Activated CD8-positive, alpha-beta T cell treated with anti-CD3 and anti-CD28 coated beads, Interleukin-2, amount 10 ng/mL, durations not matched to agents 7 days and 5 days (primary cell): ENCODE data around the gene TRIM45. TPM values are rescaled to one million over a fixed set of nuclear protein-coding genes. Genes with fewer than 3 reads are reported as not detected.
"Not testable (repeated sequence)": the region's sequence is repeated elsewhere in the genome, so short reads cannot be mapped to it uniquely, and the experiment has no call there.

Experiments used
- ATAC-seq: fragments of 150-1000 bp; cut with Tn5 transposase; one replicate; pipeline ENCODE4 v1.10.0; 2021; ENCODE audit warnings: moderate library complexity
- CTCF ChIA-PET: fragments of 350-600 bp; sonication (Branson Sonifier 250); formaldehyde crosslinking; loops from one replicate; lab custom pipeline; 2021; ENCODE audit warnings: antibody characterized with exemption; lab: Charles Lee
- POLR2A ChIA-PET: fragments of 350-600 bp; sonication (Branson Sonifier 250); formaldehyde crosslinking; loops from one replicate; lab custom pipeline; 2021; ENCODE audit warnings: antibody characterized with exemption; lab: Charles Lee
- DNase-seq: peaks from one replicate; pipeline ENCODE4 v3.0.0-alpha.2; 2020
- H3K27ac Mint-ChIP-seq: one replicate; pipeline ENCODE4 v1.8.0; 2021; ENCODE audit warnings: mild to moderate bottlenecking, mixed read lengths
- H3K27me3 Mint-ChIP-seq: one replicate; pipeline ENCODE4 v1.8.0; 2021; ENCODE audit warnings: low read depth, mixed read lengths
- H3K36me3 Mint-ChIP-seq: one replicate; pipeline ENCODE4 v1.8.0; 2021; ENCODE audit warnings: low read depth, mixed read lengths
- H3K4me1 Mint-ChIP-seq: one replicate; pipeline ENCODE4 v1.8.0; 2021; ENCODE audit warnings: low read depth, mixed read lengths
- H3K4me3 Mint-ChIP-seq: one replicate; pipeline ENCODE4 v1.8.0; 2021; ENCODE audit warnings: mild to moderate bottlenecking, mixed read lengths
- H3K9me3 Mint-ChIP-seq: one replicate; pipeline ENCODE4 v1.8.0; 2022; ENCODE audit warnings: mixed read lengths; ENCODE audit not compliant: insufficient read depth
- total RNA-seq, 2 experiments: library from RNA; stranded (reverse); gene quantifications; one replicate each; pipeline ENCODE4 v1.2.3, GENCODE V29; 2021

TRIM45 gene
- total RNA-seq, 2 experiments from 2014 or later = 0.44 to 0.87 TPM

DNA sequence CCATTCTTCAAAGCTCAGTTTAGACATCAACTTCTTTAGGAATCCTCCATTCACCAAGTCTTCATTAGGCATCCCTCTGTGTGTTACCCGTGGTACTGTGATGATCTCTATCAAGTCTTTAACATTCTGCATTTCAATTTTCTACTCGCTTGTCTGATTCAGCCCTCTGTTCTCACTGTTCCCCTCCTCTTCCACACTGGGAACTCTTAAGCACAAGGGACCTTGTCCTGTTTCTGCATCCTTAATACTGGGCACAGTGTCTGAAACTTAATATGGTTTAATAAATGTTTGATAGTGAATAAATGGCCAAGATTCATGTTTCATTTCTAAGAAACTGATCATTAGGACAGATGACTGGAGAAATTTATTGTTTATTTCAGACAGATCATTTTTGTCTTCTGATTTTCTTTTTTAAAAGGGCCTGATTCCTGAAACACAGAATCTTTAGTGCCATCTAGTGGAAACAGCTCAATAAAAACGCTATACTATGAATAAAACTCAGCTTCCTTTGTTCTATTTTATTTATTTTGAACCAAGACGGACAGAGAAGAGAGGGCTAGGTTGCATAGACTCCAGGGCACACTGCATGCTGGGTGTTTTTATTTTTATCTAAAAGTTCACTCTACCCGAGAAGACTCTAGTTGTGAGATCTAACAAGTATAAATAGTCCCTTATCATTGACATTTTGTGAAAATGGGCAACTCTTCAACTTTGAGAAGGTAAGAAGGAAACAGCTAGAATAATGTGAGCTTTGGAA lies 7.0 kb upstream of the TRIM45 start:
- Mint-ChIP-seq H3K9me3 (no peaks in the 10 kb centered on the region), H3K27ac (no peak overlapping the region)

DNA sequence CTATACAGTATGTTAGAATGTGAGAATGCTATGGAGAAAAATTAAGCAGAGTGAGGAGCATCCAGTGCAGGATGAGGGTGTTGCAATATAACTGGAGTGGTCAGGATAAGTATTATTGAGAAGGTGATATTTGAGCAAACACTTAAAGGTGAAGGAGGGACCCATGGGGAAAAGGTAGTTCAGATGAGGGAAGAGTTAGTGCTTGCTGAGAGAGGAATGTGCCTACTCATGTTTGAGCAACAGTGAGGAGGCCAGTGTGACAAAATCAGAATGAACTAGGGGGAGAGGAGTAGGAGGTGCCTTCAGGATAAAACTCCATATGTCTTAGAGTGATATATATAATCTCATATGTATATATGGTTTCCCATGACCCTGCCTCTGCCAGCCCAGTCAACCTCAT lies 6.2 kb upstream of the TRIM45 start:
- ChIA-PET POLR2A (no interaction called here), CTCF (interaction anchor here (0.6 to 3.7 kb wide), 15 partner anchors 9 to 628 kb away, joined by 3 to 46 read pairs (median 8); partner anchors contain the start of gene TTF2)
- H3K36me3 Mint-ChIP-seq = no peaks in the 10 kb centered on the region
- no peak overlapping the region for H3K27ac Mint-ChIP-seq
- H3K4me3 Mint-ChIP-seq = no peak overlapping the region
- no peaks in the 10 kb centered on the region for H3K4me1 Mint-ChIP-seq
- H3K27me3 Mint-ChIP-seq = peaks cover 20% of the 10 kb centered on the region
- ATAC-seq (no peak), DNase-seq (no peak)
- H3K9me3 Mint-ChIP-seq = no peaks in the 10 kb centered on the region

More for the DNA sequence above, 7.0 kb upstream of the TRIM45 start:
- ChIA-PET CTCF (interaction anchor here (0.7 to 3.7 kb wide), 37 partner anchors 9 to 990 kb away, joined by 3 to 46 read pairs (median 4); partner anchors contain the start of gene TTF2), POLR2A (interaction anchor here (1.5 kb wide), 1 partner anchor 68 kb away, joined by 8 read pairs; the partner anchor contains the start of gene TTF2)
- no peaks in the 10 kb centered on the region for H3K36me3 Mint-ChIP-seq
- ATAC-seq = no peak
- no peak for DNase-seq
- peaks cover 19% of the 10 kb centered on the region for H3K27me3 Mint-ChIP-seq
- no peaks in the 10 kb centered on the region for H3K4me1 Mint-ChIP-seq
- H3K4me3 Mint-ChIP-seq = no peak overlapping the region

DNA sequence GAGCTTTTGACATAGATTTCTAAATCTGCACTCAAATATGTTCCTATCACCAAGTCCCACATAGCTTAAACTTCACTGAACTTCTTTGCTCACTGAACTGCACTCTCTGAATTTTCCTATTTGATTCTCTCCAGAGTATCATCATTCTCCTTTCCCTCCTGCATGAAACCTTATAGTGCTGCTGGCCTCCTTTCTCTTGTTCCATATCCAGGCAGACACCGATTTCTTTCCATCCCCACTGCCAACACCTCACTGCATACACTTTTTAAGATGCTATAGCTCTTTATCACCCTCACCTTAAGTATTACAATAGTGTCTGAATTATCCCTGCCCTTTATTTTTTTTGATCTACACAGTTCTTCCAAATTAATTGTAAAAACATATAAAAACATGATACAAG lies 3.1 kb upstream of the TRIM45 start:
- POLR2A ChIA-PET = no interaction called here
- Mint-ChIP-seq H3K4me1 (peaks cover 6% of the 10 kb centered on the region), H3K4me3 (no peak overlapping the region), H3K36me3 (no peaks in the 10 kb centered on the region), H3K9me3 (no peaks in the 10 kb centered on the region), H3K27me3 (peaks cover 25% of the 10 kb centered on the region), H3K27ac (no peak overlapping the region)
- DNase-seq (no peak), ATAC-seq (no peak)
- CTCF ChIA-PET = interaction anchor here (0.7 to 1.6 kb wide), 2 partner anchors 53 to 64 kb away, joined by 3 read pairs; partner anchors contain the start of gene TTF2

DNA sequence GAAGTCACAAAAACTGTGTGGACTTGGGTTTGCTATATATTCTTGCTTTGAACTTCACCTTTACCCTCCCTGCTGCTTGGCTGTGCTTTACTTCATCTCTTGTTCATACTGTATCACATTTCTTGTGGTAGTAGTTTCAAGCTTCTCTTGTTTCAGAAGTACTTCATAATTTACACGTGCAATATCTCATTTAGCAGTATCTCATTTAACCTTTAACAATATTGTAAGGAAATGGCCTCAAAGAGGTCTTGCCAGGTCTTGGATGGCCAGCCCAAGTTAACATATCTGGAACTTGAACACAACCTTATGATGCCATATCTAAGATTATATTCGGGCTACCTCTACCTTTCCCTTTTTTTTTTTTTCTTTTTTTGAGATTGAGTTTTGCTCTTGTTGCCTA lies 1.7 kb upstream of the TRIM45 start:
- POLR2A ChIA-PET = no interaction called here

DNA sequence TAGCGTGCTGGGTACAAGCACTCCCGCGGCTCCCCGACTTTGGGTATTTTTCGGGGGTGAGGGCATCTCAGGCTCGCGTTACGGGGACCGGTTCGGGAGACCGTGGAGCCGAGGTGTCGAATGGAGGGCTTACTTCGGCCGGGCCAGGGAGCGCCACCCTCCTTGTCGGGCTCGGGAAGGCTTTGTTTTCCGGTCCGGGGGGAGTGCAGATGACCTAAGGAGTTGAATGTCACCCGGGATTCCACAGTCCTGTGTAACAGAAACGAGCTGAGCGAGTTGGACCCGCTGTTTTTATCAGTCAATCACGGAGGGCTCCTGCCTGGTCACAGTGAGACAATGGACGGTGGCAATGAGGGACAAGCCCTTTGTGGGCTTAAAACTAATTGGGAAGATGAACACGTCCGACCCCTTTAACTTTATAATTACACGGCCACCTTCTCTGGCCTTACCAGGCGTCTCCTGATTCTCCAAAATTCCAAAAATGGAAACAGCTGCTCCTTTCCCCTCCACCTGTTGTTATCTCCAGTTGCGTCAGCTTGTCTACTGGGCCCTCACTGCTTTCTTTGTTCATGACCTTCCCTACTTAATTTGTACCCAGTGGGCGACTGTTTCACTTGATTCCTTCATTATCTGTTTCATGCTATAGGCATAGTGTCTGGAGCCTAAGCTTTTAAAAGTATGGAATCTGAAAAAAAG lies 929 bp upstream of the TRIM45 start:
- ChIA-PET POLR2A (no interaction called here), CTCF (interaction anchor here (0.8 to 2.8 kb wide), 7 partner anchors 10 to 806 kb away, joined by 3 to 12 read pairs (median 5); partner anchors contain the start of gene TTF2)
- no peak for DNase-seq

More for the DNA sequence above, 1.7 kb upstream of the TRIM45 start:
- Mint-ChIP-seq H3K36me3 (no peaks in the 10 kb centered on the region), H3K4me3 (no peak overlapping the region), H3K27me3 (peaks cover 24% of the 10 kb centered on the region), H3K4me1 (peaks cover 6% of the 10 kb centered on the region), H3K9me3 (no peaks in the 10 kb centered on the region), H3K27ac (no peak overlapping the region)
- DNase-seq (no peak), ATAC-seq (no peak)
- CTCF ChIA-PET = interaction anchor here (1.0 to 2.1 kb wide), 5 partner anchors 9 to 549 kb away, joined by 3 to 7 read pairs (median 5); partner anchors contain the start of gene TTF2

DNA sequence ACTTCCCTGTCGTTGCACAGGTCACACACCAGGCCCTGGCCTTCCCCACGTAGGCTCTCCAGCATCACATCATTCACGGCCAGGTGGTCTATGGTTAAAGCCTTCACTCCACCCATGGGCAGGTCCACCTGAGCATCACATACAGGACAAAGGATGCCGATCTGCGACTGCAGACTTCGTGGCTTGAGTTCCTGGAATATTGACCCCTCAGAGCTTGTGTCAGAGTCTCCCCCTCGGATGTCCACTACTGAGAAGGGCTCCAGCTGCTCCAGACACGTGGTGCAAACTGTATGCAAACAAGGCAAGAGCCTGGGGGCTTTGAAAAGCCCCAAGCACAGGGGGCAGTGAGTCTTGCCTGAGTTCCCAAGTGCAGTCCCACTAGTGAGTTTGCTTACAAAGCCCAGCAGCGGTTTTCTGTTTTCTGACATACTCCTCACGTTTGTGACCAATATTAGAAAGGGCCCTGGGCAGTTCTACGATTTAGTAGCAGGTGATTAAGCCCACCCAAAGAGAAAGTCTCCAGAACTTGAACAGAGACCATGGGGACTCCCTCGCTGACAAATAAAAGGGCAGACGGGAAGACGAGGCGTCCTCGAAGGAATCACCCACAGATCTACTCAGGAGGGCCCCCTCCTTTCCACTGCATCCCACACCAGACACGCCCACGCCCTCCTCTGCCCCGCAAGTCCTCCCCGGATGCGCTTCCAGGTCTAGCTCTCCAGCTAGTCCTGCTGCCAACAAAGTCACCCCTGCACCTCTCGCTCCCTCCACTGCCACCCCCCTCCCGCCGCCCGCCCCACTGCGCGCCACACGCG lies 568 bp downstream of the TRIM45 start:
- no peaks in the 10 kb centered on the region for H3K9me3 Mint-ChIP-seq
- H3K27me3 Mint-ChIP-seq = peaks cover 13% of the 10 kb centered on the region
- no peak for DNase-seq
- no peak for ATAC-seq
- no peaks in the 10 kb centered on the region for H3K36me3 Mint-ChIP-seq
- ChIA-PET CTCF (interaction anchor here (0.8 to 2.8 kb wide), 3 partner anchors 51 to 404 kb away, joined by 3 to 12 read pairs (median 3); no protein-coding TSS in a partner anchor), POLR2A (interaction anchor here (0.6 to 1.1 kb wide), 2 partner anchors 9 to 848 kb away, joined by 3 to 5 read pairs; no protein-coding TSS in a partner anchor)
- peak overlapping the region; percentile 22 for H3K27ac Mint-ChIP-seq
- H3K4me1 Mint-ChIP-seq = peaks cover 6% of the 10 kb centered on the region
- H3K4me3 Mint-ChIP-seq = peak overlapping the region; percentile 75

More for the DNA sequence above, 929 bp upstream of the TRIM45 start:
- no peak for ATAC-seq
- Mint-ChIP-seq H3K4me3 (peak overlapping the region; percentile 75), H3K4me1 (peaks cover 6% of the 10 kb centered on the region), H3K9me3 (no peaks in the 10 kb centered on the region), H3K27me3 (peaks cover 20% of the 10 kb centered on the region), H3K27ac (no peak overlapping the region), H3K36me3 (no peaks in the 10 kb centered on the region)

DNA sequence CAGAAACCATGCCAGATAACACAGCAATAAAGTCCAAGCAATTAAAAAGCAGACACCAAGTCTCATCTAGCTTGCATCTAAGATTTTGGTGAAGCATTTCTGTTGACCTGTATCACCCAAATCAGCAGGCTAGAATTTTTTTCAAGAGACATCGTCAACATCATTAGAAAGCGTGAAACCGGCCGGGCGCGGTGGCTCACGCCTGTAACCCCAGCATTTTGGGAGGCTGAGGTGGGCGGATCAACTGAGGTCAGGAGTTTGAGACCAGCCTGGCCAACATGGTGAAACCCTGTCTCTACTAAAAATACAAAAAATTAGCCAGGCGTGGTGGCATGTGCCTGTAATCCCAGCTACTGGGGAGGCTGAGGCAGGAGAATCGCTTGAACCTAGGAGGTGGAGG lies 2.4 kb downstream of the TRIM45 start:
- H3K36me3 Mint-ChIP-seq, H3K4me1 Mint-ChIP-seq, ATAC-seq, H3K4me3 Mint-ChIP-seq, DNase-seq, H3K27ac Mint-ChIP-seq, H3K9me3 Mint-ChIP-seq: not testable (repeated sequence)
- CTCF ChIA-PET = interaction anchor here (2.7 kb wide), 1 partner anchor 10 kb away, joined by 19 read pairs; no protein-coding TSS in a partner anchor
- POLR2A ChIA-PET = interaction anchor here (0.8 to 1.5 kb wide), 2 partner anchors 59 to 368 kb away, joined by 4 to 6 read pairs; partner anchors contain the start of gene TTF2
- peaks cover 13% of the 10 kb centered on the region for H3K27me3 Mint-ChIP-seq

DNA sequence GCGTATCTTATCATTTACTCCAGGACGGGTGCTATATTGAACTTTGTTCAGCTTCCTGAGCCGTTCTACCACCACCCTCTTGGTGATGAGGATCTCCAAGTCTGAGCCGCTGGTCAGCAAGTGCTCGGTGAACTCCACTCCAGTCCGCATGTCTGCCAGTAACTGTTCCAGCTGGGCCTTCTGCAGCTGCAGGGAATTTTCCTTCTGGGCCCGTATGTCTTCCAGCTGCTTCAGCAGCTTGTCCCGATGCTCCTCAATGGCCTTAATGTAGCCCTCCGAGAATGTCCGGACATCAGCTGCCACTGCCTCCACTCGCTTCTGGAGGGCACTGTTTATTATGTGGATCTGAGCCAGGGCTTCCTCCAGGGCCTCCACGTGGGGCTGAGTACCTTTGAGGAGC lies 3.4 kb downstream of the TRIM45 start:
- Mint-ChIP-seq H3K4me1 (peaks cover 6% of the 10 kb centered on the region), H3K4me3 (no peak overlapping the region), H3K27me3 (peaks cover 10% of the 10 kb centered on the region), H3K9me3 (no peaks in the 10 kb centered on the region), H3K36me3 (no peaks in the 10 kb centered on the region), H3K27ac (no peak overlapping the region)
- ChIA-PET CTCF (interaction anchor here (2.7 kb wide), 1 partner anchor 11 kb away, joined by 19 read pairs; no protein-coding TSS in a partner anchor), POLR2A (no interaction called here)
- DNase-seq = no peak
- ATAC-seq = no peak

DNA sequence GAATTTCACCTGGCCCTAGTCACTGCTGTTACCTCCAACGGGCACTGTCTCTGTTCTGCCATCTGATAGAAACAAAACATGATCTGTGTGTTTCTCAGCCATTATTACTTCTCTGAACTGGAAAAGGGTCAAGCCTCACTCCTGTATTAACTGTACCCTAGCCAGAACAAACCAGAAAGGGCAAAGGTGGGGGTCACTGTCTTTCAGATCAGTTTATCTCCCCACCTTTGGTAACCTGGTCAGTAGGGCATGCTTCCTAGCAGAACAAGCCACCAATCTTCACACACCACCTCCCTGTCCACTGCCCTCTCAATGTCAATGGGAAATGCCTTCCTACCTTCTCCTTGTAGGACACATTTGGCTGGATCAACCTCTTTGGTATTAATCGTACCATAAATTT lies 3.9 kb downstream of the TRIM45 start:
- Mint-ChIP-seq H3K27ac (no peak overlapping the region), H3K36me3 (no peaks in the 10 kb centered on the region), H3K4me3 (no peak overlapping the region), H3K27me3 (peaks cover 7% of the 10 kb centered on the region), H3K9me3 (no peaks in the 10 kb centered on the region), H3K4me1 (peaks cover 6% of the 10 kb centered on the region)
- ATAC-seq (no peak), DNase-seq (no peak)
- ChIA-PET CTCF (interaction anchor here (2.7 kb wide), 1 partner anchor 11 kb away, joined by 19 read pairs; no protein-coding TSS in a partner anchor), POLR2A (no interaction called here)

DNA sequence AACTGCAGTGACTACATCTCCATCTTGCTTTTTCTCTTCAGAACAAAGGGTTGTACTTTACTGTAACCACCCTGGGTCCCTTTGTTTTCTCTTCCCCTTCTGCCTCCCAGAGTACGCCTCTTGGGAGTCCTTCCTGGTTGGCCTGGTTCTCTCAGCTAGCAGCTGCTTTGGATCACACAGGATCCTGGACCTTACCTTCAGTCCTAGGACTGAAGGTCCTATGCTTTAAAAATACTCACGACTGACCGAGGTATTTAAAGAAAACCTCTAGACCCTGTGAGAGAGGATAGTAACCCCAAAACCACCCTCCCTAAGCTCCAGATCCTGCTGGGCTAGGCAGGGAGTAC lies 4.8 kb downstream of the TRIM45 start:
- H3K36me3 Mint-ChIP-seq = no peaks in the 10 kb centered on the region
- H3K4me1 Mint-ChIP-seq = peaks cover 2% of the 10 kb centered on the region
- DNase-seq = no peak
- no peak overlapping the region for H3K27ac Mint-ChIP-seq
- H3K27me3 Mint-ChIP-seq = peaks cover 5% of the 10 kb centered on the region
- H3K4me3 Mint-ChIP-seq = no peak overlapping the region
- ATAC-seq = no peak
- POLR2A ChIA-PET = no interaction called here
- CTCF ChIA-PET = interaction anchor here (1.8 kb wide), 1 partner anchor 12 kb away, joined by 12 read pairs; no protein-coding TSS in a partner anchor
- no peaks in the 10 kb centered on the region for H3K9me3 Mint-ChIP-seq
